HepG2 (cell line): ENCODE measurements around the gene NEURL2. TPM values are rescaled to one million over a fixed set of nuclear protein-coding genes. Genes with fewer than 3 reads are reported as not detected.
A peak's percentile ranks its signal among the peaks of the same experiment; 100 is the strongest.

ENCODE experiments used
- AHDC1 ChIP-seq: sonication (generic); formaldehyde crosslinking; IDR thresholded peaks from 2 replicates; pipeline ENCODE4 v1.5.1; 2020; ENCODE audit warnings: mild to moderate bottlenecking, missing genetic modification reagents, borderline replicate concordance
- ISL2 ChIP-seq: sonication (generic); formaldehyde crosslinking; IDR thresholded peaks from 2 replicates; pipeline ENCODE4 v1.5.0; 2020; ENCODE audit warnings: missing genetic modification reagents
- MIER2 ChIP-seq: IDR thresholded peaks from 2 replicates; pipeline ENCODE4 v1.6.1; 2016; ENCODE audit warnings: missing biosample characterization, missing genetic modification reagents
- MIXL1 ChIP-seq: IDR thresholded peaks from 2 replicates; pipeline ENCODE4 v1.6.1; 2016
- NBN ChIP-seq: fragments of 450-650 bp; conservative IDR thresholded peaks from 2 replicates; pipeline ENCODE4 v1.6.1; 2017
- SAFB2 ChIP-seq: sonication (generic); formaldehyde crosslinking; IDR thresholded peaks from 2 replicates; pipeline ENCODE4 v1.5.1; 2020; ENCODE audit warnings: missing genetic modification reagents, low read depth, mild to moderate bottlenecking, borderline replicate concordance
- SP2 ChIP-seq: sonication (generic); formaldehyde crosslinking; IDR thresholded peaks from 2 replicates; pipeline ENCODE4 v1.5.1; 2020; ENCODE audit warnings: mild to moderate bottlenecking, missing genetic modification reagents
- TCF12 ChIP-seq, 2 experiments: fragments of 450-650 bp in 1 of 2; sonication (generic) in 1 of 2; formaldehyde crosslinking in 1 of 2; IDR thresholded peaks; 2 replicates each; pipeline versions ENCODE4 v1.6.1 to v1.8.0; 2017 to 2022; ENCODE audit warnings: antibody characterized with exemption in 1 of 2, mild to moderate bottlenecking in 1 of 2, missing genetic modification reagents in 1 of 2, moderate library complexity in 1 of 2
- YY1 ChIP-seq: IDR thresholded peaks from 2 replicates; pipeline ENCODE4 v1.6.1; 2011; ENCODE audit warnings: low read length, low read depth, moderate library complexity, mild to moderate bottlenecking; ENCODE audit not compliant: insufficient read depth, insufficient replicate concordance
- ZIK1 ChIP-seq: sonication (generic); formaldehyde crosslinking; IDR thresholded peaks from 2 replicates; pipeline ENCODE4 v1.5.0; 2020; ENCODE audit warnings: mild to moderate bottlenecking, low read depth, missing genetic modification reagents, borderline replicate concordance
- ZNF318 ChIP-seq: sonication (generic); formaldehyde crosslinking; IDR thresholded peaks from 2 replicates; pipeline ENCODE4 v1.4.0; 2020; ENCODE audit warnings: mild to moderate bottlenecking, missing genetic modification reagents
- ZNF597 ChIP-seq: sonication (generic); formaldehyde crosslinking; IDR thresholded peaks from 2 replicates; pipeline ENCODE4 v1.5.0; 2020; ENCODE audit warnings: missing genetic modification reagents
- polyA plus RNA-seq, 8 experiments: library from polyadenylated mRNA; depleted of rRNA in 3 of 8; stranded (reverse) in 7 of 8; unstranded in 1 of 8; fragments of >200 nt; fragmentation: Illumina TruSeq in 4 of 8; extraction: Trizol in 4 of 8; gene quantifications; 2 replicates each; pipeline versions ENCODE4 v1.2.1 to v1.2.3, GENCODE V29; 2011 to 2016; ENCODE audit warnings: low read depth in 4 of 8, missing spikeins in 1 of 8, mixed read lengths in 1 of 8; ENCODE audit not compliant: insufficient read depth in 1 of 8
- total RNA-seq, 5 experiments: library from RNA; depleted of rRNA; stranded (reverse); fragments of >200 nt; fragmentation: Illumina TruSeq; extraction: Trizol; gene quantifications; 2 replicates each; pipeline ENCODE4 v1.2.3, GENCODE V29; 2016; ENCODE audit warnings: low read depth in 1 of 5

The NEURL2 gene
- total and polyA plus RNA-seq, 2 of the 13 experiments (the other 11 are each of a cell fraction or from before 2014, with no cell fraction given) = 7.2 to 9.7 TPM

GRCh38 chr20:45890985-45891983 lies at the start of gene NEURL2, which contains the start of gene CTSA (continued):
- TF ChIP-seq ZNF318 (CRISPR knock-in tag) (peak; percentile 98), ZIK1 (CRISPR knock-in tag) (peak; percentile 94), YY1 (peak; percentile 94), NBN (no peak), SP2 (CRISPR knock-in tag) (peak; percentile 83), MIER2 (CRISPR knock-in tag) (peak; percentile 84), TCF12 (IDR thresholded peaks at IDR 0.05) (no peak), TCF12 (CRISPR knock-in tag; IDR thresholded peaks at IDR 0.05) (peak; percentile 98), SAFB2 (CRISPR knock-in tag) (peak; percentile 99), ZNF597 (CRISPR knock-in tag) (no peak), ISL2 (CRISPR knock-in tag) (peak; percentile 96), MIXL1 (CRISPR knock-in tag) (peak; percentile 99), AHDC1 (peak; percentile 66)
